ENCODE results near the gene UBE2M.

The UBE2M gene

DNA sequence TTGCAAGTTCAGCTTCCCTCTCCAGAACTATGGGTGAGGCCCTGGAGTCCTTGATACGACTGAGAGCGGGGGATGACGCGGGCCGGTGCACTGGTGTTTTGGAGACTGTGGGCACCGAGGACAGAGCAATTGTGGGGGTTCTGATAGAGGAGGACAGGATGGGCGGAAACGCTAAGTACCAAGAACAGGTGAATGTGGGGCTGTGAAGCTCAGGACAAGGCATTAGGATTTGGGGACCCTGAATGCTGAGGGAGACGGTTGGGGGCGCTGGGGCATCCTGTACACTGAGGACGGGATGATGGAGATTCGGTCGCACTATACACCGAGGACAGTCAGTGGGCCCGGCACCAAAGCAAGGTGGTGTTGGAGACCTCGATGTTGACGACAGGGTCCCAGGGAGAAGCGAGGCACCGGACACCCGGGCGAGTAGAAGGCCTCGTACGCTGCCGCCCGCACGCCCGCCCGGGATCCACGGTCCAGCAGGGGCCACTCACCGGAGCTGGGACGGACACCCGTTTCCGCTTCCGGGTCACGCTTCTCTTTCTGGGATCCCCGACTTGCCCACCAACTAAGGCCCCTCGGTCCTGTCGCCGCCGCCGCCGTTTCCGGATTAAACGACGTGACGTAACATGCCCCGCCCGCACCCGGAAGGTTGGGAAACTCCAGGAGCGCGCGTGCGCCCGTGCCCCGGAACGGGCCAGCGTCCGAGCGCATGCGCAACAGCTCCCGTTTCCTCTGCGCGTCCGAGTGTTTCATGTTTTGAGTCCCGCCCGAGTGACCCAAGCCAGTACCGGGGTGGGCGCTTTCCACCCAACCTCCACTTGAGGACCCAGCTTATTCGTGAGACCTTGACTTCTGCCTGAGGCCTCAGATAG, 3.7 kb downstream of the UBE2M start, which contains the start of gene CHMP2A:
Gene CHMP2A, minus strand, starts transcription at position 612 of the 875 bp plus-strand sequence. CDS start 893 bp downstream, outside the sequence.
- no peaks in the 10 kb centered on the region for H3K9me3 ChIP-seq (ENCODE audit: severe bottlenecking)
- H3K36me3 ChIP-seq (ENCODE audit: low read depth) = peaks cover 41% of the 10 kb centered on the region
- peak; percentile 98 for DNase-seq (ENCODE audit: low spot score)
- peak within 1 kb of the TSS; percentile 90 for H3K27ac ChIP-seq (ENCODE audit: poor library complexity, severe bottlenecking)
- H3K4me3 ChIP-seq (ENCODE audit: severe bottlenecking) = peak within 1 kb of the TSS; percentile 45
- TF ChIP-seq, protein P1, sequence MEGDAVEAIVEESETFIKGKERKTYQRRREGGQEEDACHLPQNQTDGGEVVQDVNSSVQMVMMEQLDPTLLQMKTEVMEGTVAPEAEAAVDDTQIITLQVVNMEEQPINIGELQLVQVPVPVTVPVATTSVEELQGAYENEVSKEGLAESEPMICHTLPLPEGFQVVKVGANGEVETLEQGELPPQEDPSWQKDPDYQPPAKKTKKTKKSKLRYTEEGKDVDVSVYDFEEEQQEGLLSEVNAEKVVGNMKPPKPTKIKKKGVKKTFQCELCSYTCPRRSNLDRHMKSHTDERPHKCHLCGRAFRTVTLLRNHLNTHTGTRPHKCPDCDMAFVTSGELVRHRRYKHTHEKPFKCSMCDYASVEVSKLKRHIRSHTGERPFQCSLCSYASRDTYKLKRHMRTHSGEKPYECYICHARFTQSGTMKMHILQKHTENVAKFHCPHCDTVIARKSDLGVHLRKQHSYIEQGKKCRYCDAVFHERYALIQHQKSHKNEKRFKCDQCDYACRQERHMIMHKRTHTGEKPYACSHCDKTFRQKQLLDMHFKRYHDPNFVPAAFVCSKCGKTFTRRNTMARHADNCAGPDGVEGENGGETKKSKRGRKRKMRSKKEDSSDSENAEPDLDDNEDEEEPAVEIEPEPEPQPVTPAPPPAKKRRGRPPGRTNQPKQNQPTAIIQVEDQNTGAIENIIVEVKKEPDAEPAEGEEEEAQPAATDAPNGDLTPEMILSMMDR (IDR thresholded peaks at IDR 0.05; ENCODE audit: poor library complexity, severe bottlenecking) = no peak
- ATAC-seq (ENCODE audit: low read depth) = peak; percentile 61
- no peaks in the 10 kb centered on the region for H3K27me3 ChIP-seq (ENCODE audit: insufficient read depth, poor library complexity, severe bottlenecking)
- no peaks in the 10 kb centered on the region for H3K4me1 ChIP-seq (ENCODE audit: insufficient read depth, poor library complexity, severe bottlenecking)

DNA sequence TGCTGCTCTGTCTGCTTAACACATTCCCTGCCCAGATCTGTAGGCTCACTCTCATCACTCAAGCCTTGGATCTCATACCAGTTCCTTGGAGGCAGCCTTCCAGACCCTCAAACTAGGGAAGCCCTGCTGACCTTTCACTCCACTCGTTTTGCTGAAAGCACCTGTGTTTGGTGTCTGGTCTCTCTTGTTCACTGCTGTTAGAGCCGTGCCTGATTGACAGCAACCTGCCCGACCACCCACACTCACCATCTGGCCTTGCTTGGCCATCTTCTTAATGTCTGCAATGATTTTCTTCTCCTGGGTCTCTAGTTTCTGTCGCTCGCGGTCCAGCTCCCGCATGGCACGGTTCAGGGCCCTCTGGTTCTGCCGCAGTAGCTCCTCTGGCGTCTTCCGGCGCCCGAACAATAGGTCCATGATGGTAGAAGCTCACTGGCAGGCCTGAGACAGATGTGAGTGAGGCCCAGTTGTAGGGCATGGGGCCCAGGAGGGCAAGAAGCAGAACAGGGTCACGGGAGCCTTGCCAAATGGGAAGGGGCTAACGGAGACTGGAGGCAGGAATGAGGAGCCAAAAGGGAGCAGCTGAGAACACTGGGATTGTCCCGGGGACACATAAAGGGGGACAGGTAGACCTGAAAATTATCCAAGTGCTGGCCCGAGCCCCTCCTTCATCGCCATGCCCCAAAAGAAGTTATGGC, 4.5 kb downstream of the UBE2M start:
- Histone ChIP-seq H3K27me3 (ENCODE audit: insufficient read depth, poor library complexity, severe bottlenecking) (no peaks in the 10 kb centered on the region), H3K36me3 (ENCODE audit: low read depth) (peaks cover 49% of the 10 kb centered on the region), H3K9me3 (ENCODE audit: severe bottlenecking) (no peaks in the 10 kb centered on the region), H3K27ac (ENCODE audit: poor library complexity, severe bottlenecking) (peak overlapping the region; percentile 90), H3K4me3 (ENCODE audit: severe bottlenecking) (peak overlapping the region; percentile 45), H3K4me1 (ENCODE audit: insufficient read depth, poor library complexity, severe bottlenecking) (no peaks in the 10 kb centered on the region)
- DNase-seq (ENCODE audit: low spot score) = no peak
- ATAC-seq (ENCODE audit: low read depth) = no peak
- TF ChIP-seq, protein P1 (IDR thresholded peaks at IDR 0.05; ENCODE audit: poor library complexity, severe bottlenecking) = no peak

DNA sequence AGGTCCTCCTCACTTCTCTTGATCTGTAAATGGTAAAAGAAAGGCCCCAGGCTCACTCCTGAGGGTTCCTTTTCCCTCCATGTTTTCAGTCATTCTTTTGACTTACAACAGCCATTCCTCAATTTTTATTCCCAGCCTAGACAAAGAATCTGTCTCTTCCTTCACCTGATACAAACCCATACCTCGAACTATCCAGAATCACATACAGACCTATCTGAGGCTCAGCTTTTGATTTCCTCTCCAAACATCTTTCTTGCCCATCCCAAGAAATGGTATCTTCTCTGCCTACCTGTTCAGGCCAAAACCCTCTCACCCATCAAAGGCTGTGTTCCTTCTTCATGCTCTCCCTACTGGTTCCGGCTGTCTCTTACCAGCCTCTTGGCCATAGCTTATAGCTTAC, 5.8 kb downstream of the UBE2M start:
- no peaks in the 10 kb centered on the region for H3K27me3 ChIP-seq (ENCODE audit: insufficient read depth, poor library complexity, severe bottlenecking)
- DNase-seq (ENCODE audit: low spot score) (no peak), ATAC-seq (ENCODE audit: low read depth) (no peak)
- H3K27ac ChIP-seq (ENCODE audit: poor library complexity, severe bottlenecking) = peak overlapping the region; percentile 90
- peaks cover 62% of the 10 kb centered on the region for H3K36me3 ChIP-seq (ENCODE audit: low read depth)
- TF ChIP-seq, protein P1 (IDR thresholded peaks at IDR 0.05; ENCODE audit: poor library complexity, severe bottlenecking) = no peak
- no peaks in the 10 kb centered on the region for H3K4me1 ChIP-seq (ENCODE audit: insufficient read depth, poor library complexity, severe bottlenecking)
- no peak overlapping the region for H3K4me3 ChIP-seq (ENCODE audit: severe bottlenecking)
- H3K9me3 ChIP-seq (ENCODE audit: severe bottlenecking) = no peaks in the 10 kb centered on the region

DNA sequence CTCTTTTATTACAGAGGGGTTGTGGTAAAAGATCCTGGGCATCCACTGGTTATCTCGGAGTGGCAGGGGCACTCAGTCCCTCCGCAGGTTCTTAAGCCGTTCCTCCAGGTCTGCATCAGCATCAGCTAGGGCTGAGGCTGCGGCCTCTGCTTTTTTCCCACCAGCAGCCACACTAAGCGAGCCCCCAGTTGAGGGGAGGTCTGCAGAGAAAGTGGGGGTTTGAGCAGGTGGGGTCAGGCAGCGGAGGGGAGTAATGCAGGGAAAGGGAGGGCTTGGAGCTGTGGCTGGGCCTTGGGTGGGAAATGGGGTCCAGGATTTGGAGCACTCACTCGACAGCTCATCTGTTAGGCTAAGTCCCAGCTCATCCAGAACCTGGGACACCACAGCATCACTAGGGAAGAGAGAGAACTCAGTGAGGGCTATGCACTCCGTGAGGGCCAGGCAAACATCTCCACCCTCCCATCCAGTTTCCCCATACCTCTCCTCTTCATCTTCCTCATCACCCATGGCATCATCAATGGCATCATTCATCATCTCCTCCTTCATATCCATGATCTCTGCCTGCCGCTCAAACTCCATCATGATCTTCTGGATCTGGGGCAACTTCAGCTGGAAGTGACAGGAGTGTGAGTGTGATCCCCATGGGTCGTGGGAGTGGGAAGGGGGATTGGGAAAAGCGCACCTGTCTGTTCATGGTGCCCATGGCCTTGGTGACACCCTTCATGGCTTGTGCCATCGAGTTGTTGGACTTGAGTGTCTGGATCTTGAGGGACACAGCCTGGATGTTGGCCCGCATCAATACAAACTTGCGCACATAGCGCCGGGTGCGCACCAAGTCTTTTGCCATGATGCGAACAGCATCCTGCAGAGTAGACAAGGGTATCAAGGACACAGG, 6.6 kb downstream of the UBE2M start:
- Histone ChIP-seq H3K4me1 (ENCODE audit: insufficient read depth, poor library complexity, severe bottlenecking) (no peaks in the 10 kb centered on the region), H3K36me3 (ENCODE audit: low read depth) (peaks cover 68% of the 10 kb centered on the region), H3K27ac (ENCODE audit: poor library complexity, severe bottlenecking) (no peak overlapping the region), H3K9me3 (ENCODE audit: severe bottlenecking) (no peaks in the 10 kb centered on the region), H3K4me3 (ENCODE audit: severe bottlenecking) (no peak overlapping the region), H3K27me3 (ENCODE audit: insufficient read depth, poor library complexity, severe bottlenecking) (no peaks in the 10 kb centered on the region)
- TF ChIP-seq, protein P1 (IDR thresholded peaks at IDR 0.05; ENCODE audit: poor library complexity, severe bottlenecking) = no peak
- no peak for ATAC-seq (ENCODE audit: low read depth)
- DNase-seq (ENCODE audit: low spot score) = no peak
